Measurements from ENCODE around the gene PRCP.
A peak's percentile ranks its signal among the peaks of the same experiment; 100 is the strongest.
"Not testable (repeated sequence)": the region's sequence is repeated elsewhere in the genome, so short reads cannot be mapped to it uniquely, and the experiment has no call there.

PRCP gene

GRCh38 chr11:82872377-82873150 is 27.7 kb downstream of the PRCP start:
- no peak for DNase-seq (ENCODE audit: low read depth)

DNA sequence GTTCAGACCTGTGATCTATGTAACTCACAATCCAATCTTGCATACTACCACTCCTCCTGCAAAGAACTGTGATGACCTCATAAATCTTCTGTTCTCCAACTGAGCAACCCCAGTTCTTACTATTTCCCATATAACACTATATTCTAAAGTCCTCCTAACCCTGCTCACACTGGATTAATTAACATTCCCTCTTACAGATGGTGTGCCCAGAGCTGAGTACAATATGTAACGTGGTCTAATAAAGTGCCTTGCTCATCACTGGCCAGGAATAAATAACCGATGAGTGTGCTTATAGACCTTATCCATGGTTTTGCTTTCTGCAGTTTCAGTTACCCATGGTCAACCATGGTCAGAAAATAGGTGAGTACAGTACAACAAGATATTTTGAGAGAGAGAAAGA is 28.6 kb downstream of the PRCP start:
- no peak for DNase-seq (ENCODE audit: low read depth)

- no peak for DNase-seq (ENCODE audit: low read depth)
Measured at GRCh38 chr11:82869657-82870056, 30.6 kb downstream of the PRCP start.

- peak; percentile 71 for DNase-seq (ENCODE audit: low read depth)
Measured at GRCh38 chr11:82867495-82868082, 32.6 kb downstream of the PRCP start.

DNA sequence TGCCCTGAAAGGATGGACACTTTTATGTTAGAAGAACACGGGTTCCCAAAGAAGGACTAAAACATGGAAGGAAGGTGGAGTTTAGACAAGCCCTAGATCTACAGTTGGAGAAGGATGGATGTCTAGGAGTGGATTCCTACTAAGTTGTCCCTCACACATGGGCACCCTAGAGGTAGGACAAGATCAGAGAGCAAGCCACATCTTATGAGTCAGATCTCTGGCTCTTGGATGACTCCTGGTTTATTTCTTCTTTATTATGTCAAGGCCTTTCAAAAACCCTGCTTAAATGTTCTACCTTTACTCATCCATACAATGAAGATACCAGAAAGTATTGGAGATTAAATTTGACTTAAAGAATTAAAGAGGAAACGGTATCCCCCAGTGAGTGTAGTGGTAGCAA is 34.4 kb downstream of the PRCP start:
- DNase-seq (ENCODE audit: low read depth), result no peak

GRCh38 chr11:82864268-82864667 is 36.0 kb downstream of the PRCP start:
- DNase-seq (ENCODE audit: low read depth), result no peak

DNA sequence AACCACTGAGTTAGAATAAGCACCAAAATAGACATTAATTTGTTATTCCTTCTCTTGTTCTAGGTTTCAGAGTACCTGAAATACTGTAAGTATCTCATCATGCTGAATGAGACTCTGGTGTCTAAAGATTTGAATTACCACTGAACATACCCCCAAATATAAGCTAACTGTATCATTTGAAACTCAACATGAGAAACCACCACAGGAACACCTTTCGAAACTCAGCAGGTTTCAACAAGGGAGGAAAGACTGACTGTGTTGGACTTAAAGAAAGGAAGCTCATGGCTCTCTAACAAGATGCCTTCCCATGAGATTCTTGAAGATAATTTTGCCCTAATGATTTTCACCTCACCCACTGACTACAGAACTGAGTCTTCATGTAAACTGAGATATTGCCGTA is 37.0 kb downstream of the PRCP start:
- no peak for DNase-seq (ENCODE audit: low read depth)

DNA sequence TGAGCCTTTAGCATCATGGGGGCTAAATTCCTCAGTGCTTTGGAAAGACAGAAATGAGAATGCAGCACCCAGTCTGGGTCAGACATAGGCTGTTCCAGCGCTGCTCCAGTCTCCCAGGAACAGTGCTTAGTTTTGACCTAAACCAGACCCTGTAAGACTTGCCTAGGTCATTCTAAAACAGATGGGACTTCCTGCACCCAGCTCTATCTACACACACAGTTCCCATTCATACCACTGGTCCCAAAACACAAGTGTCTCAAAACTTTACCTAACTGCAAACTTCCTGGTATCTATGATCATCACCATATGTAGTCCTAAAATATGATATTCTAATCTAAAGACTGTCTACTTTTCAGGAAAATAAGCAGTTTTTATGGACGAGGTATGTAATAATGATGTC is 37.9 kb downstream of the PRCP start:
- no peak for DNase-seq (ENCODE audit: low read depth)

DNA sequence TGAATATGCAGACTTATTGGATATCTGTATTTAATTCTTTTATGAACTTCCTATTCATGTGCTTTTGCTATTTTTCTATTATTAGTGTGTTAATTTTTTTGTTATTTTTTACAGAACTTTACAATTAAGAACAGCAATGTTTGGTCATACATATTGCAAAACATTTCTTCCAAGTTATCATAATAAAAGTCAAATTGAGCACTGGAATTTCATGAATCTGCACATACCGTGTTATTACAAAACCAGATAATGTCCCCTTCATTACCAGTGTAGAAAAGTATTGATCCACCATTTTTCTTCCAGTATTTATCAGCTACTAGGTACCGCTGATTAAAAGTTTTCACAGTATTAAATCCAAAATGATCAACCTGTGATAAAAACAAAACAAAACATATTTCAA is 40.5 kb downstream of the PRCP start:
- no peak for DNase-seq (ENCODE audit: low read depth)

- no peak for DNase-seq (ENCODE audit: low read depth)
Measured at GRCh38 chr11:82858556-82859091, 41.6 kb downstream of the PRCP start.

GRCh38 chr11:82858133-82858532 is 42.1 kb downstream of the PRCP start:
- DNase-seq (ENCODE audit: low read depth), result no peak

DNA sequence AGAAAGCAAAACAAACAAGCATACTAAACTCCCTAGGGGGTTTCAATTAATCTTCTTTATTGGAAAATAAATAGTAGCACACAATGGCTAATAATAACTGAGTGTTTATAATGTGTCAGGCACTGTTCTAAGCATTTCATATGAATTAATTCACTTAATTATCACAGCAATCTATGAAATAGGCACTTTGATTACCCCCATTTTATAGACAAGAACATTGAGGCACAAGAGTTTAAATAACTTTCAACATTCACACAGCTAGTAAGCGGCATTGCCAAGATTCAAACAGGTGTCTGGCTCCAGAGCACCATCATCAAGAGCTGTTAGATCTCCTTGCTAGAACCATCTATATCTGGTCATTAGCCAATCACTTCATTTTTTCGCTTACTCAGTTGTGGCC is 43.1 kb downstream of the PRCP start:
- no peak for DNase-seq (ENCODE audit: low read depth)

- no peak for DNase-seq (ENCODE audit: low read depth)
Measured at GRCh38 chr11:82855616-82856015, 44.6 kb downstream of the PRCP start.

GRCh38 chr11:82854916-82855315 is 45.3 kb downstream of the PRCP start:
- not testable (repeated sequence) for DNase-seq (ENCODE audit: low read depth)

DNA sequence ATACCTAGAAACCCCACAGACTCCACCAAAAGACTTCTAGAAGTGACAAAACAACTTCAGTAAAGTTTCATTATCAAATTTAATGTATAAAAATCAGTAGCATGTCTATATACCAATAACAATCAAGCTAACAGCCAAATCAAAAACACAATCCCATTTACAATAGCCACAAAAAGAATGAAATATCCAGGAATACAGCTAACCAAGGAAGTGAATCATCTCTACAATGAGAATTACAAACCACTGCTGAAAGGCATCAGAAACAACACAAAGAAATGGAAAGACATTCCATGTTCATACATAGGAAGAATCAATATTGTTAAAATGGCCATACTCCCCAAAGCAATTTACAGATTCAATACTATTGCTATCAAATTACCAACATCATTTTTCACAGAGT is 46.0 kb downstream of the PRCP start:
- no peak for DNase-seq (ENCODE audit: low read depth)

DNA sequence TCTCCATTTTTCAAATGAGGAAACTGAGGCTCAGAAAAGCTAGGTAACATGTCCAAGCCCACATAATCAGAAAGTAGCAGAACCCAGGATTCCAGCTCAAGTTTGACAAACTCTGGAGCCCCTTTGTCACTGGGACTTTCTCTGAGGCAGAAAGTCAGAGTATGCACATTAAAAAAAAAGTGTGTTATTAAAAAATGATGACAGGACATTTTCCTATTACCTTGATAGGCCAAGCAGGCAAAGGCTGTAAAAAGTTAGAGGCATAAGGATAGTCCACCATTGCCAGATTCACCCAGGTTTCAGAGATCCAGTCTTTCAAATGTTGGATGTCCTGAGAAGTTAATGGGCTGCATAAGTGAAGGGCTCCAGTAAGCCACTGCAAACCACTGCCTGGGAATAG is 51.4 kb downstream of the PRCP start:
- no peak for DNase-seq (ENCODE audit: low read depth)

- no peak for DNase-seq (ENCODE audit: low read depth)
Measured at GRCh38 chr11:82845356-82846353, 54.6 kb downstream of the PRCP start.

DNA sequence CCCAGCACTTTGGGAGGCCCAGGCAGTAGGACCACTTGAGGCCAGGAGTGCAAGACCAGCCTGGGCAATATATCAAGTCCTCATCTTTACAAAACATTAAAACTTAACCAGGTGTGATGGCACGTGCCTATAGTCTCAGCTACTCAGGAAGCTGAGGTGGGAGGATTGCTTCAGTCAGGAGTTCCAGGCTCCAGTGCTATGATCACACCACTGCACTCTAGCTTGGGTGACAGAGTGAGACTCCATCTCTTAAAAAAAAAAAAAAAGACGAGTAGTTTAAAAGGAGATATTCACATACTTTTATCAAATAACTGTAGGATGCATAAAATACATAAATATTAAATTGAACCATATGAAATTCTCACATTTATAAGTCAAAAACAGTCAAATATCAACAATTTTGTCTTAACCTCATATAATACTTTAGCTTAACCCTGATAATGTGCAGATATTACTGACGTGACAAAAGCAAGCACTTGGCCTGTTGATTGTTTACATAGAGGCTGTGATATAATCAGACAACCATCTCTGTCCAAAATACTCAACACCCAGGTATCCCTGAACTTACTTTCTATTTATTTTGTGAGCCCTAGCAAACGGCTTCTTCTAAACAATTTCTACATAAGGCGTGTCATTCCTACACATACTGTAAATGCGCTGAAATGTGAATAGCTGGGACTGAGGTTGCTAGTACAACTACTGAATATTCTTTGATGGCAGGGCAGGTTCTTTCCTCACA is 57.0 kb downstream of the PRCP start:
- DNase-seq (ENCODE audit: low read depth), result no peak

DNA sequence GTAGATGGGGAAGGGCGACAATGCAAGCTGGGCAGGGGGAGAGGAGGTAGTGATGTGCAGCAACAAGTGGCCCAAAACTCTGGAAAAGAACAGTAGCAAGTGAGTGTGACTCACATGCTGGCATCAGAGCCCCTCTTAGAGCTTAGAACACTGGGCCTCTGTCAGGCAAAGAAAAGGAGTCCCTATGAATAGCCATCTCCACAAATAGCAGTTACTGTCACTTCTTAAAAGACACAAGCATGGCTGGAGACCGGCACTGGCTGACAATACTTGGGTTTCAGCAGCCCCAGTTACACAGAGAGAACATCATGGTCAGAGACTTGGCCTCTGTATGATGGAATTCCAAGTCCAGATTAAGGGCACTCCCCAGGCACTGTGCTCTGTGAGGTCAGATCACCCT is 58.2 kb downstream of the PRCP start:
- no peak for DNase-seq (ENCODE audit: low read depth)

DNA sequence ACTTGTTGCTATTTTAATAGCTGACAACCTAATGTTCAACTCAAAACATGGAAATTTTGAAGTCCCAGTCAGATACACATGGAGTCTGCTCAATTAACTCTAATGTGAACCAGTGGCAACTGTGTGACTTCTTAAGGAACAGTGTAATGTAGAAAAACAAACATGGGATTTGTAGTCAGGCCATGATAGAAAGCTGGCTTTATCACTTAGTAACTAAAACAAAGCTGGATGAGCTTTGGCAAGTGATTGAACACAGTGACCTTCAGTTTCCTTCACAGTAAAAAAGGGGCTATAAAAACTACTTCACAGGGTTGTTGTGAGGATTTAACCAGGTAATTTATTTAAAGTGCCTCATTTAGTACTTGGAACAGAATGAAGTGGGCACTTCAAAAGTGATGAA is 62.6 kb downstream of the PRCP start:
- no peak for DNase-seq (ENCODE audit: low read depth)

- no peak for DNase-seq (ENCODE audit: low read depth)
Measured at GRCh38 chr11:82832983-82833382, 67.2 kb downstream of the PRCP start.

DNA sequence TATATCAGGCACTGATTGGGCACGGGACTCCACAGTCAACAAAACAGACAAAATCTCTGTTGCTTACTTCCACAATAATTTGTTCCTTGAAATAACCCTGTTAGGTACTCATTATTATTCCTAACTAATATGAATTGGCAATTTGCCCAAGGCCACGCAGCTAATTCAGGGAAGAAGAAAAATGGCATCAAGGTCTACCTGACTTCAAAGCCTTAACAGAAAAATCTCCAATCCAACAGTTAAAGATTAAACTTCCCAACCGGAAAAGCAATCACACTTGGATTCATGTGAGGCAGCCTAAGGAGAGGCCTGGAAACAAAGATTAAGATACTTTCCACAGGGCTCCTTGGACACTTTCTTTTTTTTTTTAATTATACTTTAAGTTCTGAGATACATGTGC is 68.9 kb downstream of the PRCP start:
- DNase-seq (ENCODE audit: low read depth), result no peak

All from stimulated activated CD8-positive, alpha-beta memory T cell treated with anti-CD3 and anti-CD28 coated beads, Interleukin-12 subunit alpha, Interleukin-12 subunit beta, amount 100 ng/mL, for 1 hour (primary cell).